Activated CD4-positive, alpha-beta T cell treated with anti-CD3 and anti-CD28 coated beads for 1 hour (primary cell): ENCODE results near the gene GRIA4.

Experiments used
- DNase-seq: peaks from one replicate; pipeline ENCODE4 v3.0.0-alpha.2; 2020

Gene GRIA4

GRCh38 chr11:105793092-105793491 lies 183.2 kb downstream of the GRIA4 start:
- no peak for DNase-seq

GRCh38 chr11:105799263-105799662 lies 189.4 kb downstream of the GRIA4 start:
- no peak for DNase-seq

GRCh38 chr11:105799728-105800462 lies 190.0 kb downstream of the GRIA4 start:
- no peak for DNase-seq

- DNase-seq = no peak
Observed at GRCh38 chr11:105802390-105802789, 192.5 kb downstream of the GRIA4 start.

- DNase-seq = no peak
Observed at GRCh38 chr11:105811242-105811641, 201.4 kb downstream of the GRIA4 start.

GRCh38 chr11:105821372-105821771 lies 211.5 kb downstream of the GRIA4 start:
- DNase-seq = no peak

- DNase-seq = no peak
Observed at GRCh38 chr11:105821781-105822180, 211.9 kb downstream of the GRIA4 start.

- no peak for DNase-seq
Observed at GRCh38 chr11:105823495-105824033, 213.7 kb downstream of the GRIA4 start.

- DNase-seq = no peak
Observed at GRCh38 chr11:105824457-105825013, 214.7 kb downstream of the GRIA4 start.

GRCh38 chr11:105825141-105825540 lies 215.3 kb downstream of the GRIA4 start:
- DNase-seq = no peak

GRCh38 chr11:105827906-105828305 lies 218.0 kb downstream of the GRIA4 start:
- no peak for DNase-seq

GRCh38 chr11:105829084-105829483 lies 219.2 kb downstream of the GRIA4 start:
- DNase-seq = no peak

GRCh38 chr11:105834461-105834860 lies 224.6 kb downstream of the GRIA4 start:
- DNase-seq = no peak

GRCh38 chr11:105838668-105839384 lies 229.0 kb downstream of the GRIA4 start:
- DNase-seq = no peak

- no peak for DNase-seq
Observed at GRCh38 chr11:105840391-105840790, 230.5 kb downstream of the GRIA4 start.

GRCh38 chr11:105852403-105852802 lies 242.5 kb downstream of the GRIA4 start:
- no peak for DNase-seq

- no peak for DNase-seq
Observed at GRCh38 chr11:105854269-105854668, 244.4 kb downstream of the GRIA4 start.

- DNase-seq = no peak
Observed at GRCh38 chr11:105856954-105857353, 247.1 kb downstream of the GRIA4 start.

- DNase-seq = no peak
Observed at GRCh38 chr11:105857728-105858127, 247.9 kb downstream of the GRIA4 start.

- no peak for DNase-seq
Observed at GRCh38 chr11:105858841-105859240, 249.0 kb downstream of the GRIA4 start.

GRCh38 chr11:105860105-105860504 lies 250.2 kb downstream of the GRIA4 start:
- no peak for DNase-seq

- DNase-seq = no peak
Observed at GRCh38 chr11:105861225-105861624, 251.4 kb downstream of the GRIA4 start.

- no peak for DNase-seq
Observed at GRCh38 chr11:105862736-105863367, 253.0 kb downstream of the GRIA4 start.
